ENCODE data around the gene DYNLRB2. TPM values are rescaled to one million over a fixed set of nuclear protein-coding genes. Genes with fewer than 3 reads are reported as not detected.
A peak's percentile ranks its signal among the peaks of the same experiment; 100 is the strongest.

Gene DYNLRB2
- not detected in 2 replicates for total RNA-seq (2014; rRNA removed; shearing (Covaris generic))

- Histone ChIP-seq H3K36me3 (no peaks in the 10 kb centered on the region), H3K27me3 (replicated peaks) (no peaks in the 10 kb centered on the region; the same call in 1 of the 2 replicates), H3K9me3 (replicated peaks) (peaks cover 3% of the 10 kb centered on the region; the same call in 1 of the 2 replicates), H3K27ac (no peak within 1 kb of the TSS), H3K4me1 (replicated peaks) (peaks cover 11% of the 10 kb centered on the region), H3K4me3 (peak within 1 kb of the TSS; percentile 40)
- peak; percentile 67 to 87 for DNase-seq (ENCODE audit: low read depth in 1 of 2, low spot score in 2 of 2)
Observed at GRCh38 chr16:80540516-80541305, at the start of gene DYNLRB2. Gene DYNLRB2, plus strand, starts transcription at chr16:80540993. Its CDS starts 84 bp downstream, at chr16:80541077.

- DNase-seq (ENCODE audit: low read depth in 1 of 2, low spot score in 2 of 2) = no peak
- H3K4me3 ChIP-seq = no peak overlapping the region
- no peaks in the 10 kb centered on the region for H3K36me3 ChIP-seq
- no peaks in the 10 kb centered on the region for H3K9me3 ChIP-seq (replicated peaks)
- no peaks in the 10 kb centered on the region for H3K27me3 ChIP-seq (replicated peaks)
- no peaks in the 10 kb centered on the region for H3K4me1 ChIP-seq (replicated peaks)
- H3K27ac ChIP-seq = no peak overlapping the region
Observed at GRCh38 chr16:80500116-80500859, 40.5 kb upstream of the DYNLRB2 start.

GRCh38 chr16:80500961-80501525 lies 39.8 kb upstream of the DYNLRB2 start:
- DNase-seq (ENCODE audit: low read depth in 1 of 2, low spot score in 2 of 2) = no peak
- no peaks in the 10 kb centered on the region for H3K36me3 ChIP-seq
- no peaks in the 10 kb centered on the region for H3K9me3 ChIP-seq (replicated peaks)
- H3K4me1 ChIP-seq (replicated peaks) = no peaks in the 10 kb centered on the region
- no peak overlapping the region for H3K4me3 ChIP-seq
- H3K27me3 ChIP-seq (replicated peaks) = no peaks in the 10 kb centered on the region
- H3K27ac ChIP-seq = no peak overlapping the region

- Histone ChIP-seq H3K27me3 (replicated peaks) (no peaks in the 10 kb centered on the region), H3K4me1 (replicated peaks) (no peaks in the 10 kb centered on the region), H3K36me3 (no peaks in the 10 kb centered on the region), H3K4me3 (no peak overlapping the region), H3K9me3 (replicated peaks) (no peaks in the 10 kb centered on the region), H3K27ac (no peak overlapping the region)
- no peak for DNase-seq (ENCODE audit: low read depth in 1 of 2, low spot score in 2 of 2)
Observed at GRCh38 chr16:80503107-80503506, 37.7 kb upstream of the DYNLRB2 start.

GRCh38 chr16:80507538-80507937 lies 33.3 kb upstream of the DYNLRB2 start:
- Histone ChIP-seq H3K9me3 (replicated peaks) (no peaks in the 10 kb centered on the region), H3K4me1 (replicated peaks) (no peaks in the 10 kb centered on the region), H3K4me3 (no peak overlapping the region), H3K27me3 (replicated peaks) (0 out of 2 replicates have a peak, but pooled peaks cover 6% of the 10 kb centered on the region), H3K36me3 (no peaks in the 10 kb centered on the region), H3K27ac (no peak overlapping the region)
- DNase-seq (ENCODE audit: low read depth in 1 of 2, low spot score in 2 of 2) = no peak

GRCh38 chr16:80509872-80510271 lies 30.9 kb upstream of the DYNLRB2 start:
- Histone ChIP-seq H3K4me3 (no peak overlapping the region), H3K27me3 (replicated peaks) (0 out of 2 replicates have a peak, but pooled peaks cover 6% of the 10 kb centered on the region), H3K9me3 (replicated peaks) (no peaks in the 10 kb centered on the region), H3K4me1 (replicated peaks) (no peaks in the 10 kb centered on the region), H3K27ac (no peak overlapping the region), H3K36me3 (no peaks in the 10 kb centered on the region)
- DNase-seq (ENCODE audit: low read depth in 1 of 2, low spot score in 2 of 2) = no peak

GRCh38 chr16:80511824-80512592 lies 28.8 kb upstream of the DYNLRB2 start:
- no peaks in the 10 kb centered on the region for H3K9me3 ChIP-seq (replicated peaks)
- DNase-seq (ENCODE audit: low read depth in 1 of 2, low spot score in 2 of 2) = no peak
- no peak overlapping the region for H3K27ac ChIP-seq
- H3K36me3 ChIP-seq = no peaks in the 10 kb centered on the region
- H3K27me3 ChIP-seq (replicated peaks) = 0 out of 2 replicates have a peak, but pooled peaks cover 6% of the 10 kb centered on the region
- H3K4me1 ChIP-seq (replicated peaks) = no peaks in the 10 kb centered on the region
- H3K4me3 ChIP-seq = no peak overlapping the region

- 0 out of 2 replicates have a peak, but pooled peaks cover 6% of the 10 kb centered on the region for H3K27me3 ChIP-seq (replicated peaks)
- DNase-seq (ENCODE audit: low read depth in 1 of 2, low spot score in 2 of 2) = no peak
- no peak overlapping the region for H3K4me3 ChIP-seq
- H3K4me1 ChIP-seq (replicated peaks) = no peaks in the 10 kb centered on the region
- H3K27ac ChIP-seq = no peak overlapping the region
- no peaks in the 10 kb centered on the region for H3K9me3 ChIP-seq (replicated peaks)
- no peaks in the 10 kb centered on the region for H3K36me3 ChIP-seq
Observed at GRCh38 chr16:80512593-80512853, 28.3 kb upstream of the DYNLRB2 start.

GRCh38 chr16:80515374-80515773 lies 25.4 kb upstream of the DYNLRB2 start:
- Histone ChIP-seq H3K4me3 (no peak overlapping the region), H3K9me3 (replicated peaks) (no peaks in the 10 kb centered on the region), H3K36me3 (no peaks in the 10 kb centered on the region), H3K4me1 (replicated peaks) (no peaks in the 10 kb centered on the region), H3K27ac (no peak overlapping the region), H3K27me3 (replicated peaks) (0 out of 2 replicates have a peak, but pooled peaks cover 2% of the 10 kb centered on the region)
- no peak for DNase-seq (ENCODE audit: low read depth in 1 of 2, low spot score in 2 of 2)

- DNase-seq (ENCODE audit: low read depth in 1 of 2, low spot score in 2 of 2) = no peak
- Histone ChIP-seq H3K9me3 (replicated peaks) (no peaks in the 10 kb centered on the region), H3K27ac (no peak overlapping the region), H3K27me3 (replicated peaks) (no peaks in the 10 kb centered on the region; the same call in 1 of the 2 replicates), H3K4me1 (replicated peaks) (no peaks in the 10 kb centered on the region), H3K36me3 (no peaks in the 10 kb centered on the region), H3K4me3 (no peak overlapping the region)
Observed at GRCh38 chr16:80517846-80518245, 22.9 kb upstream of the DYNLRB2 start.

- H3K27me3 ChIP-seq (replicated peaks) = no peaks in the 10 kb centered on the region; the same call in 1 of the 2 replicates
- H3K27ac ChIP-seq = no peak overlapping the region
- no peak overlapping the region for H3K4me3 ChIP-seq
- H3K9me3 ChIP-seq (replicated peaks) = no peaks in the 10 kb centered on the region
- H3K36me3 ChIP-seq = no peaks in the 10 kb centered on the region
- H3K4me1 ChIP-seq (replicated peaks) = no peaks in the 10 kb centered on the region
- DNase-seq (ENCODE audit: low read depth in 1 of 2, low spot score in 2 of 2) = no peak
Observed at GRCh38 chr16:80518436-80518835, 22.4 kb upstream of the DYNLRB2 start.

GRCh38 chr16:80519189-80519588 lies 21.6 kb upstream of the DYNLRB2 start:
- Histone ChIP-seq H3K4me1 (replicated peaks) (no peaks in the 10 kb centered on the region), H3K4me3 (no peak overlapping the region), H3K36me3 (no peaks in the 10 kb centered on the region), H3K27ac (no peak overlapping the region), H3K27me3 (replicated peaks) (no peaks in the 10 kb centered on the region; the same call in 1 of the 2 replicates), H3K9me3 (replicated peaks) (no peaks in the 10 kb centered on the region)
- no peak for DNase-seq (ENCODE audit: low read depth in 1 of 2, low spot score in 2 of 2)

GRCh38 chr16:80525420-80525819 lies 15.4 kb upstream of the DYNLRB2 start:
- Histone ChIP-seq H3K27ac (no peak overlapping the region), H3K27me3 (replicated peaks) (no peaks in the 10 kb centered on the region; the same call in 1 of the 2 replicates), H3K36me3 (no peaks in the 10 kb centered on the region), H3K4me3 (no peak overlapping the region), H3K4me1 (replicated peaks) (no peaks in the 10 kb centered on the region), H3K9me3 (replicated peaks) (no peaks in the 10 kb centered on the region)
- DNase-seq (ENCODE audit: low read depth in 1 of 2, low spot score in 2 of 2) = no peak
